HEK293T (cell line): ENCODE results near the gene GPR62.
"Not testable (repeated sequence)": the region's sequence is repeated elsewhere in the genome, so short reads cannot be mapped to it uniquely, and the experiment has no call there.

Experiments
- BHLHE40 ChIP-seq: fragments of 450-650 bp; IDR thresholded peaks from 2 replicates; pipeline ENCODE4 v1.6.1; 2016; ENCODE audit warnings: mild to moderate bottlenecking, moderate library complexity, borderline replicate concordance
- ELF4 ChIP-seq: fragments of 450-650 bp; IDR thresholded peaks from 2 replicates; pipeline ENCODE4 v1.6.1; 2017; ENCODE audit warnings: antibody characterized with exemption
- SP1 ChIP-seq: fragments of 450-650 bp; IDR thresholded peaks from 2 replicates; pipeline ENCODE4 v1.6.1; 2017
- SUZ12 ChIP-seq: fragments of 450-650 bp; IDR thresholded peaks from 2 replicates; pipeline ENCODE4 v1.6.1; 2016; ENCODE audit warnings: mild to moderate bottlenecking
- TF ChIP-seq, protein P1 (sequence below): fragments of 450-650 bp; IDR thresholded peaks from 2 replicates; pipeline ENCODE4 v1.6.1; 2016

DNA sequence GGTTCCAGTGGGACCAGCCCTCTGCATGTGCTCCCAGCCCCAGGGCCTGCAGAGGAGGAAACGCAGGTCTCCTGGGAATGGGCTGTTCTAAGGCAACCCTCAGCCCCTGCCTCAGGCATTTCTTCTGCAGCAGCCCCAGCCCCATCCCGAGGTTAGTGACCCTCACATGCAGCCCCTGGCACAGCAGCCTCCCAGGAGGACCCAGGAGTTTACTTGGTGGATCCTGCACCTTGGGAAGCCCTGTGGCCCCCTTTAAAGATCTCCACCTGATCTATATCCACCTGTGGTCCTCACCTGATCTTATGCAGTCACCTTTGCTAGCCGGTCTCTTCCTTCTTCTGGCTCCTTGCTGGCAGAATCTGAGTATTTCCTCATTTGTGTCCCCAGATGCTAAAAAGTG is 26.2 kb upstream of the GPR62 start:
- TF ChIP-seq BHLHE40, SP1, ELF4, SUZ12: not testable (repeated sequence)
- TF ChIP-seq, protein P1, sequence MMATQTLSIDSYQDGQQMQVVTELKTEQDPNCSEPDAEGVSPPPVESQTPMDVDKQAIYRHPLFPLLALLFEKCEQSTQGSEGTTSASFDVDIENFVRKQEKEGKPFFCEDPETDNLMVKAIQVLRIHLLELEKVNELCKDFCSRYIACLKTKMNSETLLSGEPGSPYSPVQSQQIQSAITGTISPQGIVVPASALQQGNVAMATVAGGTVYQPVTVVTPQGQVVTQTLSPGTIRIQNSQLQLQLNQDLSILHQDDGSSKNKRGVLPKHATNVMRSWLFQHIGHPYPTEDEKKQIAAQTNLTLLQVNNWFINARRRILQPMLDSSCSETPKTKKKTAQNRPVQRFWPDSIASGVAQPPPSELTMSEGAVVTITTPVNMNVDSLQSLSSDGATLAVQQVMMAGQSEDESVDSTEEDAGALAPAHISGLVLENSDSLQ = not testable (repeated sequence)
